Spleen (tissue), 7 donors: ENCODE results near the gene CAMTA1.

Source experiments
- CTCF ChIP-seq, 11 experiments: fragments of 200-600 bp in 7 of 11; fragments of 450-650 bp in 4 of 11; sonication (generic) in 4 of 11; IDR thresholded peaks in 8 of 11; conservative IDR thresholded peaks in 3 of 11; 1 replicate in 7 of 11; 2 replicates in 4 of 11; pipeline versions ENCODE4 v1.4.0 to v1.8.0; 2016 to 2021; ENCODE audit warnings: antibody characterized with exemption in 11 of 11, inconsistent platforms in 4 of 11, mild to moderate bottlenecking in 1 of 11
- POLR2A ChIP-seq, 3 donors: fragments of 450-650 bp; IDR thresholded peaks; one replicate each; pipeline ENCODE4 v1.5.1; 2017; ENCODE audit warnings: antibody characterized with exemption in 3 of 3, mild to moderate bottlenecking in 1 of 3
- POLR2AphosphoS5 ChIP-seq, 3 donors: sonication (generic); formaldehyde crosslinking; IDR thresholded peaks; one replicate each; pipeline ENCODE4 v1.5.1; 2017; ENCODE audit warnings: antibody characterized with exemption in 3 of 3
- donor health status: DM: no; HTN: no; CAD: no; lungs with moderate emphysema.
- donor health status: DM: no; HTN: no; CAD: no.
- donor health status: DM: no; HTN: no; CAD: no.

GRCh38 chr1:7481194-7481593 lies 695.9 kb downstream of the CAMTA1 start:
- no peak for TF ChIP-seq POLR2AphosphoS5 (IDR thresholded peaks at IDR 0.05)
- no peak for TF ChIP-seq CTCF (IDR thresholded peaks at IDR 0.05 in 8 of 11, conservative IDR thresholded peaks at IDR 0.05 in 3 of 11)
- TF ChIP-seq POLR2A (IDR thresholded peaks at IDR 0.05): no peak
